ENCODE data around the gene OR1J1. TPM values are rescaled to one million over a fixed set of nuclear protein-coding genes. Genes with fewer than 3 reads are reported as not detected.

The OR1J1 gene
- total and polyA plus RNA-seq, 12 donors, result not detected

Other genes with a start within 250 kb of the OR1J1 start
- gene LHX6, start 249.0 kb downstream of the OR1J1 start, total RNA-seq, result 1 to 10 TPM in 7 of 9 donors, under 1 TPM in 2; 0.17 to 3.6 (median 1.6) TPM
- gene LHX6, start 249.0 kb downstream of the OR1J1 start, polyA plus RNA-seq, result 1 to 10 TPM in 2 of 3 donors, under 1 TPM in 1; 0.46 to 1.7 (median 1.0) TPM
- 10 to 100 TPM in 7 of 9 donors, 1 to 10 TPM in 2; 7.5 to 31.5 (median 18.5) TPM for gene RBM18, start 213.1 kb downstream of the OR1J1 start, total RNA-seq
- gene RBM18, start 213.1 kb downstream of the OR1J1 start, polyA plus RNA-seq, result 10 to 100 TPM in 1 of 3 donors, 1 to 10 TPM in 2; 3.4 to 39.1 (median 5.5) TPM
- 10 to 100 TPM; 24.9 to 55.4 (median 34.6) TPM for gene MRRF, start 213.0 kb downstream of the OR1J1 start, total RNA-seq
- gene MRRF, start 213.0 kb downstream of the OR1J1 start, polyA plus RNA-seq, result 10 to 100 TPM; 34.5 to 66.3 (median 49.3) TPM
- gene PTGS1, start 106.9 kb downstream of the OR1J1 start, total RNA-seq, result 1 to 10 TPM in 8 of 9 donors, under 1 TPM in 1; 0.78 to 6.6 (median 5.6) TPM
- gene PTGS1, start 106.9 kb downstream of the OR1J1 start, polyA plus RNA-seq, result 1 to 10 TPM; 1.3 to 1.7 (median 1.6) TPM
- gene OR1J2, start 32.9 kb upstream of the OR1J1 start, total RNA-seq, result not detected
- not detected for gene OR1J2, start 32.9 kb upstream of the OR1J1 start, polyA plus RNA-seq
- not detected for gene OR1J4, start 41.2 kb upstream of the OR1J1 start, total RNA-seq
- not detected for gene OR1J4, start 41.2 kb upstream of the OR1J1 start, polyA plus RNA-seq
- not detected for gene OR1N1, start 49.4 kb upstream of the OR1J1 start, total RNA-seq
- gene OR1N1, start 49.4 kb upstream of the OR1J1 start, polyA plus RNA-seq, result not detected
- gene OR1N2, start 75.2 kb upstream of the OR1J1 start, total RNA-seq, result not detected
- gene OR1N2, start 75.2 kb upstream of the OR1J1 start, polyA plus RNA-seq, result not detected
- under 1 TPM in 3 of 9 donors, not detected in 6; 0.06 to 0.71 (median 0.29) TPM for gene OR1L8, start 105.5 kb upstream of the OR1J1 start, total RNA-seq
- under 1 TPM in 2 of 3 donors, not detected in 1; 0.07 to 0.09 TPM for gene OR1L8, start 105.5 kb upstream of the OR1J1 start, polyA plus RNA-seq
- gene OR1Q1, start 136.8 kb upstream of the OR1J1 start, total RNA-seq, result not detected
- not detected for gene OR1Q1, start 136.8 kb upstream of the OR1J1 start, polyA plus RNA-seq
- not detected for gene OR1B1, start 179.7 kb upstream of the OR1J1 start, total RNA-seq
- not detected for gene OR1B1, start 179.7 kb upstream of the OR1J1 start, polyA plus RNA-seq
- gene OR1L1, start 183.8 kb upstream of the OR1J1 start, total RNA-seq, result not detected
- gene OR1L1, start 183.8 kb upstream of the OR1J1 start, polyA plus RNA-seq, result not detected
- gene OR1L3, start 197.2 kb upstream of the OR1J1 start, total RNA-seq, result not detected
- not detected for gene OR1L3, start 197.2 kb upstream of the OR1J1 start, polyA plus RNA-seq
- not detected for gene OR1L4, start 246.1 kb upstream of the OR1J1 start, total RNA-seq
- not detected for gene OR1L4, start 246.1 kb upstream of the OR1J1 start, polyA plus RNA-seq

Data from adrenal gland (tissue), 12 donors.